Chondrocyte (in vitro differentiated cells): ENCODE measurements around the gene IPO5. TPM values are rescaled to one million over a fixed set of nuclear protein-coding genes. Genes with fewer than 3 reads are reported as not detected.

Source experiments
- DNase-seq: peaks from one replicate; pipeline ENCODE4 v3.0.0; 2021; ENCODE audit warnings: mixed read lengths, low spot score
- H3K27ac Mint-ChIP-seq: one replicate; pipeline ENCODE4 v1.8.0; 2021; ENCODE audit warnings: mild to moderate bottlenecking, moderate library complexity, mixed read lengths; ENCODE audit not compliant: unreplicated experiment
- H3K27me3 Mint-ChIP-seq: 2 replicates; pipeline ENCODE4 v1.8.0; 2021; ENCODE audit warnings: low read depth, mixed read lengths
- H3K36me3 Mint-ChIP-seq: 2 replicates; pipeline ENCODE4 v1.8.0; 2021; ENCODE audit warnings: low read depth, mixed read lengths
- H3K4me1 Mint-ChIP-seq: 2 replicates; pipeline ENCODE4 v1.8.0; 2021; ENCODE audit warnings: low read depth, mild to moderate bottlenecking, mixed read lengths
- H3K4me3 Mint-ChIP-seq: one replicate; pipeline ENCODE4 v1.8.0; 2021; ENCODE audit warnings: mild to moderate bottlenecking, moderate library complexity, mixed read lengths; ENCODE audit not compliant: unreplicated experiment
- H3K9me3 Mint-ChIP-seq: 2 replicates; pipeline ENCODE4 v1.8.0; 2021; ENCODE audit warnings: low read depth, mixed read lengths
- total RNA-seq: library from RNA; stranded (reverse); gene quantifications from 3 replicates; pipeline ENCODE4 v1.2.1, GENCODE V29; 2021
- TF ChIP-seq, protein P1 (sequence below): fragments of 200-600 bp; sonication (generic); IDR thresholded peaks from 2 replicates; pipeline ENCODE4 v1.5.0; 2021; ENCODE audit warnings: antibody characterized with exemption, mild to moderate bottlenecking, moderate library complexity

The IPO5 gene
- total RNA-seq, 1 donor from 2014 or later: 119 TPM

GRCh38 chr13:98020271-98020670 lies 66.8 kb downstream of the IPO5 start:
- no peak for DNase-seq
- H3K4me3 Mint-ChIP-seq: no peak overlapping the region
- H3K36me3 Mint-ChIP-seq: peaks cover 29% of the 10 kb centered on the region
- no peaks in the 10 kb centered on the region for H3K9me3 Mint-ChIP-seq
- no peaks in the 10 kb centered on the region for H3K27me3 Mint-ChIP-seq
- peaks cover 16% of the 10 kb centered on the region for H3K4me1 Mint-ChIP-seq
- H3K27ac Mint-ChIP-seq: no peak overlapping the region
- TF ChIP-seq, protein P1, sequence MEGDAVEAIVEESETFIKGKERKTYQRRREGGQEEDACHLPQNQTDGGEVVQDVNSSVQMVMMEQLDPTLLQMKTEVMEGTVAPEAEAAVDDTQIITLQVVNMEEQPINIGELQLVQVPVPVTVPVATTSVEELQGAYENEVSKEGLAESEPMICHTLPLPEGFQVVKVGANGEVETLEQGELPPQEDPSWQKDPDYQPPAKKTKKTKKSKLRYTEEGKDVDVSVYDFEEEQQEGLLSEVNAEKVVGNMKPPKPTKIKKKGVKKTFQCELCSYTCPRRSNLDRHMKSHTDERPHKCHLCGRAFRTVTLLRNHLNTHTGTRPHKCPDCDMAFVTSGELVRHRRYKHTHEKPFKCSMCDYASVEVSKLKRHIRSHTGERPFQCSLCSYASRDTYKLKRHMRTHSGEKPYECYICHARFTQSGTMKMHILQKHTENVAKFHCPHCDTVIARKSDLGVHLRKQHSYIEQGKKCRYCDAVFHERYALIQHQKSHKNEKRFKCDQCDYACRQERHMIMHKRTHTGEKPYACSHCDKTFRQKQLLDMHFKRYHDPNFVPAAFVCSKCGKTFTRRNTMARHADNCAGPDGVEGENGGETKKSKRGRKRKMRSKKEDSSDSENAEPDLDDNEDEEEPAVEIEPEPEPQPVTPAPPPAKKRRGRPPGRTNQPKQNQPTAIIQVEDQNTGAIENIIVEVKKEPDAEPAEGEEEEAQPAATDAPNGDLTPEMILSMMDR: no peak

GRCh38 chr13:98022210-98022609 lies 68.7 kb downstream of the IPO5 start:
- Mint-ChIP-seq H3K27ac (peak overlapping the region; percentile 57), H3K9me3 (no peaks in the 10 kb centered on the region), H3K27me3 (no peaks in the 10 kb centered on the region), H3K36me3 (peaks cover 23% of the 10 kb centered on the region), H3K4me1 (peaks cover 26% of the 10 kb centered on the region), H3K4me3 (no peak overlapping the region)
- no peak for DNase-seq
- TF ChIP-seq, protein P1: no peak

DNA sequence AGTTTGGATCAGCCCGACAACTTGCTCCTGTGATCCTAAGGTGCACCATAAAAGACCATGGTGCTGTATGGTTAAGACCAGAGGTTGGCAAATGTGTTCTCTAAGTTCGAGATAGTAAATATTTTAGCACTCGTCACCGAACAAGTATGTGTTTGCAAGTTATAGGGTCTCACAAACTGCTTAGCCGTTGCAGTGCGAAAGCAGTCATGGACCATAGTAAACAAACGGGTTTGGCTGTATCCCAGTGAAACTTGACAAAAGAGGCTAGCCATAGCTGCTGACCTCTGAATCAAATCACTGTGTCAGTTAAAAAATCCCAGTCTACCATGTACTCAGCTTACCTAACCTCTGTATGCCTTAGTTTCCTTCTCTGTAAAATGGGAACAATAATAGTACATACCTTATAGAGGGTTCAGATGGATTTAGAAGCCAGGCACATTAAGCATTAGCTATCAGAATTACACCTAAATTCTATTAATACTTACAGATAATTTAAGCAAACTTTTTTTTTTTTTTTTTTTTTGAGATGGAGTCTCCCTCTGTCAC lies 72.1 kb downstream of the IPO5 start:
- DNase-seq: no peak
- H3K4me1 Mint-ChIP-seq: peaks cover 27% of the 10 kb centered on the region
- H3K9me3 Mint-ChIP-seq: no peaks in the 10 kb centered on the region
- peaks cover 4% of the 10 kb centered on the region for H3K36me3 Mint-ChIP-seq
- H3K27ac Mint-ChIP-seq: no peak overlapping the region
- TF ChIP-seq, protein P1: no peak
- no peak overlapping the region for H3K4me3 Mint-ChIP-seq
- no peaks in the 10 kb centered on the region for H3K27me3 Mint-ChIP-seq

GRCh38 chr13:98026457-98026857 lies 73.0 kb downstream of the IPO5 start:
- H3K27me3 Mint-ChIP-seq: no peaks in the 10 kb centered on the region
- H3K27ac Mint-ChIP-seq: no peak overlapping the region
- no peak for DNase-seq
- no peak overlapping the region for H3K4me3 Mint-ChIP-seq
- H3K9me3 Mint-ChIP-seq: no peaks in the 10 kb centered on the region
- TF ChIP-seq, protein P1: no peak
- peaks cover 2% of the 10 kb centered on the region for H3K36me3 Mint-ChIP-seq
- H3K4me1 Mint-ChIP-seq: peaks cover 32% of the 10 kb centered on the region

DNA sequence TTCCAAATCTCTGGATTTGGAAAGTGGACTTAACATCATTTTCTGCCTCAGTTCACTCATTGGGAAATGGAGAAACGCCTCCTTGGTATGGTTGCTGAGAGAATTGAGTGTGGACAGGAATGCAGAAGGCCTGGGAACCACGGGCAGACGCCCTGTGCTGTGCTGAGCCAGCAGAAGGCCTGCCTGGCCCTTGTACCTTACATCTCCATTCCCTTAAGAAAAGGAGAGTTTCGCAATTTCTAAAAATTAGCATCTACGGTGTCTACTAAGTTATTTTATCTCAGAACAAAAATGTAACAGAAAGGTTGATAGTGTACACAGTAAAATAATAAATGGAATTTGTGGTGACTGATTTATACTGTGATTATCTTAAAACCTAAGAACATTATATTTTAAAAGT lies 78.7 kb downstream of the IPO5 start:
- no peak overlapping the region for H3K4me3 Mint-ChIP-seq
- no peak for DNase-seq
- TF ChIP-seq, protein P1: no peak
- H3K27me3 Mint-ChIP-seq: no peaks in the 10 kb centered on the region
- no peak overlapping the region for H3K27ac Mint-ChIP-seq
- no peaks in the 10 kb centered on the region for H3K9me3 Mint-ChIP-seq
- no peaks in the 10 kb centered on the region for H3K36me3 Mint-ChIP-seq
- peaks cover 14% of the 10 kb centered on the region for H3K4me1 Mint-ChIP-seq
